SK-N-SH (cell line): Measurements from ENCODE around the gene CALML4. TPM values are rescaled to one million over a fixed set of nuclear protein-coding genes. Genes with fewer than 3 reads are reported as not detected.

Experiments
- CTCF ChIA-PET: fragments of 300-600, 350-600 bp; formaldehyde crosslinking; extraction: SDS; loops from one replicate; lab custom pipeline; 2021; lab: Yijun Ruan, JAX
- POLR2A ChIA-PET: fragments of 350-600 bp; sonication (Branson Sonifier 250); formaldehyde crosslinking; extraction: SDS; loops from one replicate; lab custom pipeline; 2020; ENCODE audit warnings: antibody characterized with exemption, inconsistent platforms; lab: Yijun Ruan, JAX
- DNase-seq: peaks from one replicate; pipeline ENCODE4 v3.0.0; 2012
- H2AFZ ChIP-seq: fragments of 200-600 bp; sonication (generic); 2 replicates; pipeline ENCODE4 v1.8.1; 2016; ENCODE audit warnings: antibody characterized with exemption, mild to moderate bottlenecking, low read depth
- H3F3A ChIP-seq: fragments of 200-600 bp; sonication (generic); replicated peaks from 2 replicates; pipeline ENCODE3; 2016; ENCODE audit warnings: antibody characterized with exemption, mild to moderate bottlenecking; ENCODE audit not compliant: insufficient read depth
- H3K27ac ChIP-seq, 2 experiments: fragments of 200-500 bp in 1 of 2; fragments of 200-600 bp in 1 of 2; sonication (Bioruptor generic) in 1 of 2; sonication (generic), shearing (Covaris generic) in 1 of 2; 2 replicates each; pipeline versions ENCODE4 v1.5.1 to v1.6.1; 2014 to 2016; ENCODE audit warnings: low read depth in 2 of 2, inconsistent platforms in 1 of 2, low read length in 1 of 2, mild to moderate bottlenecking in 1 of 2, mixed read lengths in 1 of 2
- H3K27me3 ChIP-seq: fragments of 200-600 bp; sonication (generic), shearing (Covaris generic); 2 replicates; pipeline ENCODE4 v1.6.1; 2016; ENCODE audit warnings: mixed run types; ENCODE audit not compliant: insufficient read depth
- H3K36me3 ChIP-seq, 2 experiments: fragments of 200-500 bp in 1 of 2; fragments of 200-600 bp in 1 of 2; sonication (Bioruptor generic) in 1 of 2; sonication (generic) in 1 of 2; replicated peaks in 1 of 2; 2 replicates each; pipeline versions ENCODE3 to v1.5.1; 2014 to 2016; ENCODE audit warnings: low read length in 1 of 2, mild to moderate bottlenecking in 1 of 2; ENCODE audit not compliant: insufficient read depth in 2 of 2, control insufficient read depth in 1 of 2
- H3K4me1 ChIP-seq, 2 experiments: fragments of 200-500 bp in 1 of 2; fragments of 200-600 bp in 1 of 2; sonication (Bioruptor generic) in 1 of 2; sonication (generic), shearing (Covaris generic) in 1 of 2; 2 replicates each; pipeline versions ENCODE4 v1.5.1 to v1.6.1; 2014 to 2016; ENCODE audit warnings: low read depth in 1 of 2, low read length in 1 of 2, mixed run types in 1 of 2; ENCODE audit not compliant: insufficient read depth in 2 of 2, control insufficient read depth in 1 of 2
- H3K4me2 ChIP-seq: fragments of 200-600 bp; sonication (generic), shearing (Covaris generic); 2 replicates; pipeline ENCODE4 v1.6.1; 2017; ENCODE audit warnings: mixed run types
- H3K4me3 ChIP-seq, 2 experiments: fragments of 200-500 bp in 1 of 2; fragments of 200-600 bp in 1 of 2; sonication (Bioruptor generic) in 1 of 2; sonication (generic), shearing (Covaris generic) in 1 of 2; 2 replicates each; pipeline versions ENCODE4 v1.5.1 to v1.8.1; 2014 to 2016; ENCODE audit warnings: low read depth in 2 of 2, inconsistent platforms in 1 of 2, low read length in 1 of 2, mild to moderate bottlenecking in 1 of 2, mixed read lengths in 1 of 2, moderate library complexity in 1 of 2
- H3K79me2 ChIP-seq: fragments of 200-600 bp; sonication (generic); 2 replicates; pipeline ENCODE4 v1.8.1; 2017; ENCODE audit warnings: mild to moderate bottlenecking; ENCODE audit not compliant: insufficient read depth
- H3K9ac ChIP-seq: fragments of 200-600 bp; sonication (generic); 2 replicates; pipeline ENCODE4 v1.6.1; 2017; ENCODE audit warnings: mixed run types
- H3K9me2 ChIP-seq: fragments of 200-600 bp; sonication (generic); 2 replicates; pipeline ENCODE4 v1.6.1; 2017; ENCODE audit warnings: mixed run types
- H3K9me3 ChIP-seq: fragments of 200-600 bp; sonication (generic); 2 replicates; pipeline ENCODE4 v1.6.1; 2017; ENCODE audit warnings: mixed run types, mild to moderate bottlenecking, moderate library complexity
- H4K20me1 ChIP-seq: fragments of 200-600 bp; sonication (generic); 2 replicates; pipeline ENCODE4 v1.6.1; 2017; ENCODE audit warnings: mild to moderate bottlenecking, mixed run types; ENCODE audit not compliant: insufficient read depth
- FOSL2 ChIP-seq: IDR thresholded peaks from 2 replicates; pipeline ENCODE4 v1.4.0; 2012; ENCODE audit warnings: low read depth, mild to moderate bottlenecking, moderate library complexity, borderline replicate concordance
- GABPA ChIP-seq: IDR thresholded peaks from 2 replicates; pipeline ENCODE4 v1.4.0; 2012; ENCODE audit warnings: low read depth, mild to moderate bottlenecking
- MAX ChIP-seq: IDR thresholded peaks from 2 replicates; pipeline ENCODE4 v1.4.0; 2012; ENCODE audit warnings: low read depth
- MXI1 ChIP-seq: IDR thresholded peaks from 2 replicates; pipeline ENCODE4 v1.6.1; 2012; ENCODE audit warnings: mild to moderate bottlenecking, low read depth, low read length, improper control_type of control experiment
- NRF1 ChIP-seq: IDR thresholded peaks from 2 replicates; pipeline ENCODE4 v1.6.1; 2012; ENCODE audit warnings: low read depth, mild to moderate bottlenecking, low read length
- POLR2AphosphoS5 ChIP-seq: IDR thresholded peaks from 2 replicates; pipeline ENCODE4 v1.6.1; 2012; ENCODE audit warnings: low read depth, low read length
- RCOR1 ChIP-seq: fragments of 150-350 bp; IDR thresholded peaks from 2 replicates; pipeline ENCODE4 v1.6.1; 2017; ENCODE audit warnings: antibody characterized with exemption, low read length
- RFX5 ChIP-seq: IDR thresholded peaks from 2 replicates; pipeline ENCODE4 v1.6.1; 2012; ENCODE audit warnings: mild to moderate bottlenecking, improper control_type of control experiment, low read length
- SIN3A ChIP-seq: IDR thresholded peaks from 2 replicates; pipeline ENCODE4 v1.6.1; 2012; ENCODE audit warnings: low read depth, mild to moderate bottlenecking, low read length, moderate library complexity, borderline replicate concordance
- SMC3 ChIP-seq: IDR thresholded peaks from 2 replicates; pipeline ENCODE4 v1.6.1; 2012; ENCODE audit warnings: low read depth, low read length, improper control_type of control experiment
- TAF1 ChIP-seq: IDR thresholded peaks from 2 replicates; pipeline ENCODE4 v1.6.1; 2012; ENCODE audit warnings: low read depth, mild to moderate bottlenecking, low read length, moderate library complexity, borderline replicate concordance
- TCF12 ChIP-seq: IDR thresholded peaks from 2 replicates; pipeline ENCODE4 v1.4.0; 2012
- TEAD4 ChIP-seq: IDR thresholded peaks from 2 replicates; pipeline ENCODE4 v1.4.0; 2012; ENCODE audit warnings: mild to moderate bottlenecking, borderline replicate concordance; ENCODE audit not compliant: insufficient read depth
- WGBS: methylation state at CpG from one replicate; pipeline ENCODE4 v1.1.6; 2017; ENCODE audit warnings: low lambda C conversion rate; 5-methylcytosine and 5-hydroxymethylcytosine counted together
- polyA plus RNA-seq, 3 experiments: library from polyadenylated mRNA; depleted of rRNA; stranded (reverse); fragments of >200 nt; gene quantifications; 2 replicates each; pipeline ENCODE4 v1.2.3, GENCODE V29; 2012

Gene CALML4
- polyA plus RNA-seq, 1 of the 3 experiments (the other 2 are of a cell fraction) = 3.1 TPM

- Histone ChIP-seq H3K27ac (no peak overlapping the region), H3F3A (no peaks in the 10 kb centered on the region), H3K4me2 (no peak overlapping the region), H3K9ac (no peak overlapping the region), H3K27me3 (no peaks in the 10 kb centered on the region), H3K9me3 (no peaks in the 10 kb centered on the region), H3K4me3 (no peak overlapping the region), H2AFZ (no peak overlapping the region), H3K4me1 (peaks cover 0 to 24% of the 10 kb centered on the region in 2 experiments; a peak in 1 of 4 replicates), H3K9me2 (no peaks in the 10 kb centered on the region), H4K20me1 (no peaks in the 10 kb centered on the region), H3K36me3 (peaks cover 12 to 17% of the 10 kb centered on the region in 2 experiments), H3K79me2 (no peaks in the 10 kb centered on the region)
- ChIA-PET CTCF (interaction anchor here (0.6 to 7.6 kb wide), 4 partner anchors 14 to 740 kb away, joined by 3 to 52 read pairs (median 4); no protein-coding TSS in a partner anchor), POLR2A (no interaction called here)
- DNase-seq = no peak
- TF ChIP-seq MAX (no peak), POLR2AphosphoS5 (no peak), GABPA (no peak), FOSL2 (no peak), RFX5 (no peak), NRF1 (no peak)
- WGBS = 96% methylated on average over 6 of the region's 8 CpGs
These were observed 8.0 kb downstream of the CALML4 start for GRCh38 chr15:68197170-68197492.

- Histone ChIP-seq H3F3A (no peaks in the 10 kb centered on the region), H2AFZ (no peak overlapping the region), H4K20me1 (no peaks in the 10 kb centered on the region), H3K9me2 (no peaks in the 10 kb centered on the region), H3K9ac (no peak overlapping the region), H3K27me3 (no peaks in the 10 kb centered on the region), H3K36me3 (peaks cover 12 to 22% of the 10 kb centered on the region in 2 experiments), H3K27ac (no peak overlapping the region), H3K79me2 (no peaks in the 10 kb centered on the region), H3K4me3 (no peak overlapping the region), H3K9me3 (no peaks in the 10 kb centered on the region), H3K4me1 (peaks cover 0 to 20% of the 10 kb centered on the region in 2 experiments; a peak in 1 of 4 replicates), H3K4me2 (no peak overlapping the region)
- DNase-seq = peak; percentile 15
- 96% methylated on average over 5 of the region's 17 CpGs for WGBS
- POLR2A ChIA-PET = no interaction called here
- TF ChIP-seq TEAD4 (no peak), GABPA (no peak), SMC3 (no peak), NRF1 (no peak), MXI1 (no peak), TAF1 (no peak), SIN3A (no peak), TCF12 (no peak), RCOR1 (no peak)
- CTCF ChIA-PET = interaction anchor here (0.6 to 7.6 kb wide), 7 partner anchors 9 to 740 kb away, joined by 3 to 52 read pairs (median 4); no protein-coding TSS in a partner anchor
These were observed 8.5 kb downstream of the CALML4 start for GRCh38 chr15:68196445-68197169.
